HepG2 (cell line): ENCODE measurements around the gene VPS11. TPM values are rescaled to one million over a fixed set of nuclear protein-coding genes. Genes with fewer than 3 reads are reported as not detected.

ENCODE experiments used
- GATAD2A ChIP-seq: IDR thresholded peaks from 2 replicates; pipeline ENCODE4 v1.6.1; 2016
- HNF1A ChIP-seq, 2 experiments: sonication (generic) in 1 of 2; formaldehyde crosslinking in 1 of 2; IDR thresholded peaks; 2 replicates each; pipeline versions ENCODE4 v1.4.0 to v1.6.1; 2016 to 2020; ENCODE audit warnings: borderline replicate concordance in 1 of 2, low read depth in 1 of 2, mild to moderate bottlenecking in 1 of 2, missing genetic modification reagents in 1 of 2
- HNRNPH1 ChIP-seq: fragments of 200-400 bp; formaldehyde crosslinking; optimal IDR thresholded peaks from 2 replicates; pipeline ENCODE3; 2017; ENCODE audit warnings: mild to moderate bottlenecking, low read depth, low read length
- KMT2A ChIP-seq: sonication (generic); formaldehyde crosslinking; IDR thresholded peaks from 2 replicates; pipeline ENCODE4 v1.4.0; 2020; ENCODE audit warnings: missing genetic modification reagents
- NCOA1 ChIP-seq: sonication (generic); formaldehyde crosslinking; IDR thresholded peaks from 2 replicates; pipeline ENCODE4 v1.9.0; 2021; ENCODE audit warnings: missing genetic modification reagents
- PCBP1 ChIP-seq: fragments of 200-400 bp; formaldehyde crosslinking; IDR thresholded peaks from 2 replicates; pipeline ENCODE4 v1.6.1; 2017; ENCODE audit warnings: mild to moderate bottlenecking, low read depth, low read length, borderline replicate concordance
- PHF21A ChIP-seq: sonication (generic); formaldehyde crosslinking; IDR thresholded peaks from 2 replicates; pipeline ENCODE4 v1.5.0; 2020; ENCODE audit warnings: mild to moderate bottlenecking, missing genetic modification reagents
- PLRG1 ChIP-seq: fragments of 450-650 bp; conservative IDR thresholded peaks from 2 replicates; pipeline ENCODE4 v1.6.1; 2016
- RBM39 ChIP-seq: fragments of 200-400 bp; formaldehyde crosslinking; IDR thresholded peaks from one replicate; pipeline ENCODE4 v1.6.1; 2018; ENCODE audit warnings: antibody characterized with exemption, mild to moderate bottlenecking, low read depth, low read length; ENCODE audit not compliant: poor library complexity, severe bottlenecking
- RELA ChIP-seq: sonication (generic); formaldehyde crosslinking; IDR thresholded peaks from 2 replicates; pipeline ENCODE4 v1.4.0; 2020; ENCODE audit warnings: missing genetic modification reagents
- SRSF9 ChIP-seq: fragments of 200-400 bp; formaldehyde crosslinking; IDR thresholded peaks from 2 replicates; pipeline ENCODE4 v1.6.1; 2018; ENCODE audit warnings: borderline replicate concordance, mild to moderate bottlenecking, low read depth, low read length; ENCODE audit not compliant: insufficient read depth, poor library complexity, severe bottlenecking
- THRA ChIP-seq: sonication (generic); formaldehyde crosslinking; IDR thresholded peaks from 2 replicates; pipeline ENCODE4 v1.4.0; 2020; ENCODE audit warnings: missing genetic modification reagents, borderline replicate concordance
- THYN1 ChIP-seq: sonication (generic); formaldehyde crosslinking; IDR thresholded peaks from 2 replicates; pipeline ENCODE4 v1.8.1; 2023; ENCODE audit warnings: low read depth, mild to moderate bottlenecking, moderate library complexity, missing genetic modification reagents, borderline replicate concordance
- ZBTB46 ChIP-seq: sonication (generic); formaldehyde crosslinking; IDR thresholded peaks from 2 replicates; pipeline ENCODE4 v1.4.0; 2020; ENCODE audit warnings: mild to moderate bottlenecking, missing genetic modification reagents, borderline replicate concordance
- ZNF446 ChIP-seq: sonication (generic); formaldehyde crosslinking; IDR thresholded peaks from 2 replicates; pipeline ENCODE4 v1.5.0; 2020; ENCODE audit warnings: mild to moderate bottlenecking, missing genetic modification reagents
- ZNF484 ChIP-seq: sonication (generic); formaldehyde crosslinking; IDR thresholded peaks from 2 replicates; pipeline ENCODE4 v1.5.1; 2020; ENCODE audit warnings: mild to moderate bottlenecking, low read depth, missing genetic modification reagents, borderline replicate concordance
- ZNF558 ChIP-seq: sonication (generic); formaldehyde crosslinking; IDR thresholded peaks from 2 replicates; pipeline ENCODE4 v1.9.0; 2022; ENCODE audit warnings: mild to moderate bottlenecking, missing genetic modification reagents, borderline replicate concordance
- ZNF670 ChIP-seq: sonication (generic); formaldehyde crosslinking; IDR thresholded peaks from 2 replicates; pipeline ENCODE4 v1.8.0; 2022; ENCODE audit warnings: mild to moderate bottlenecking, missing genetic modification reagents, borderline replicate concordance
- ZSCAN21 ChIP-seq: sonication (generic); formaldehyde crosslinking; IDR thresholded peaks from 2 replicates; pipeline ENCODE4 v1.8.0; 2022; ENCODE audit warnings: mild to moderate bottlenecking, missing genetic modification reagents, moderate library complexity, borderline replicate concordance
- ZSCAN5A ChIP-seq: sonication (generic); formaldehyde crosslinking; IDR thresholded peaks from 2 replicates; pipeline ENCODE4 v1.8.0; 2022; ENCODE audit warnings: mild to moderate bottlenecking, missing genetic modification reagents, borderline replicate concordance
- polyA plus RNA-seq, 8 experiments: library from polyadenylated mRNA; depleted of rRNA in 3 of 8; stranded (reverse) in 7 of 8; unstranded in 1 of 8; fragments of >200 nt; fragmentation: Illumina TruSeq in 4 of 8; extraction: Trizol in 4 of 8; gene quantifications; 2 replicates each; pipeline versions ENCODE4 v1.2.1 to v1.2.3, GENCODE V29; 2011 to 2016; ENCODE audit warnings: low read depth in 4 of 8, missing spikeins in 1 of 8, mixed read lengths in 1 of 8; ENCODE audit not compliant: insufficient read depth in 1 of 8
- total RNA-seq, 5 experiments: library from RNA; depleted of rRNA; stranded (reverse); fragments of >200 nt; fragmentation: Illumina TruSeq; extraction: Trizol; gene quantifications; 2 replicates each; pipeline ENCODE4 v1.2.3, GENCODE V29; 2016; ENCODE audit warnings: low read depth in 1 of 5

VPS11 gene
- total and polyA plus RNA-seq, 2 of the 13 experiments (the other 11 are each of a cell fraction or from before 2014, with no cell fraction given): 13.7 to 21.6 TPM

GRCh38 chr11:119029340-119030028 lies 38.1 kb upstream of the VPS11 start (continued):
- TF ChIP-seq ZBTB46 (no peak), HNRNPH1 (peak; percentile 67), PLRG1 (no peak), ZNF446 (CRISPR knock-in tag) (no peak), ZNF484 (no peak), KMT2A (CRISPR knock-in tag) (peak; percentile 51; the same call in 1 of the 2 replicates), ZSCAN5A (CRISPR knock-in tag) (no peak), ZNF670 (CRISPR knock-in tag) (no peak), NCOA1 (no peak), THYN1 (no peak), GATAD2A (peak; percentile 54), RELA (CRISPR knock-in tag) (no peak), PCBP1 (no peak), RBM39 (no peak), ZSCAN21 (CRISPR knock-in tag) (no peak), SRSF9 (no peak), HNF1A (IDR thresholded peaks at IDR 0.05; ENCODE audit: low read depth) (peak; percentile 98), HNF1A (CRISPR knock-in tag; IDR thresholded peaks at IDR 0.05; ENCODE audit: borderline replicate concordance) (peak; percentile 98), ZNF558 (CRISPR knock-in tag) (no peak), THRA (peak; percentile 66), PHF21A (CRISPR knock-in tag) (peak; percentile 66)
